ENCODE measurements around the gene STOX1.
"Not testable (repeated sequence)": the region's sequence is repeated elsewhere in the genome, so short reads cannot be mapped to it uniquely, and the experiment has no call there.

The STOX1 gene, protein sequence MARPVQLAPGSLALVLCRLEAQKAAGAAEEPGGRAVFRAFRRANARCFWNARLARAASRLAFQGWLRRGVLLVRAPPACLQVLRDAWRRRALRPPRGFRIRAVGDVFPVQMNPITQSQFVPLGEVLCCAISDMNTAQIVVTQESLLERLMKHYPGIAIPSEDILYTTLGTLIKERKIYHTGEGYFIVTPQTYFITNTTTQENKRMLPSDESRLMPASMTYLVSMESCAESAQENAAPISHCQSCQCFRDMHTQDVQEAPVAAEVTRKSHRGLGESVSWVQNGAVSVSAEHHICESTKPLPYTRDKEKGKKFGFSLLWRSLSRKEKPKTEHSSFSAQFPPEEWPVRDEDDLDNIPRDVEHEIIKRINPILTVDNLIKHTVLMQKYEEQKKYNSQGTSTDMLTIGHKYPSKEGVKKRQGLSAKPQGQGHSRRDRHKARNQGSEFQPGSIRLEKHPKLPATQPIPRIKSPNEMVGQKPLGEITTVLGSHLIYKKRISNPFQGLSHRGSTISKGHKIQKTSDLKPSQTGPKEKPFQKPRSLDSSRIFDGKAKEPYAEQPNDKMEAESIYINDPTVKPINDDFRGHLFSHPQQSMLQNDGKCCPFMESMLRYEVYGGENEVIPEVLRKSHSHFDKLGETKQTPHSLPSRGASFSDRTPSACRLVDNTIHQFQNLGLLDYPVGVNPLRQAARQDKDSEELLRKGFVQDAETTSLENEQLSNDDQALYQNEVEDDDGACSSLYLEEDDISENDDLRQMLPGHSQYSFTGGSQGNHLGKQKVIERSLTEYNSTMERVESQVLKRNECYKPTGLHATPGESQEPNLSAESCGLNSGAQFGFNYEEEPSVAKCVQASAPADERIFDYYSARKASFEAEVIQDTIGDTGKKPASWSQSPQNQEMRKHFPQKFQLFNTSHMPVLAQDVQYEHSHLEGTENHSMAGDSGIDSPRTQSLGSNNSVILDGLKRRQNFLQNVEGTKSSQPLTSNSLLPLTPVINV

DNA sequence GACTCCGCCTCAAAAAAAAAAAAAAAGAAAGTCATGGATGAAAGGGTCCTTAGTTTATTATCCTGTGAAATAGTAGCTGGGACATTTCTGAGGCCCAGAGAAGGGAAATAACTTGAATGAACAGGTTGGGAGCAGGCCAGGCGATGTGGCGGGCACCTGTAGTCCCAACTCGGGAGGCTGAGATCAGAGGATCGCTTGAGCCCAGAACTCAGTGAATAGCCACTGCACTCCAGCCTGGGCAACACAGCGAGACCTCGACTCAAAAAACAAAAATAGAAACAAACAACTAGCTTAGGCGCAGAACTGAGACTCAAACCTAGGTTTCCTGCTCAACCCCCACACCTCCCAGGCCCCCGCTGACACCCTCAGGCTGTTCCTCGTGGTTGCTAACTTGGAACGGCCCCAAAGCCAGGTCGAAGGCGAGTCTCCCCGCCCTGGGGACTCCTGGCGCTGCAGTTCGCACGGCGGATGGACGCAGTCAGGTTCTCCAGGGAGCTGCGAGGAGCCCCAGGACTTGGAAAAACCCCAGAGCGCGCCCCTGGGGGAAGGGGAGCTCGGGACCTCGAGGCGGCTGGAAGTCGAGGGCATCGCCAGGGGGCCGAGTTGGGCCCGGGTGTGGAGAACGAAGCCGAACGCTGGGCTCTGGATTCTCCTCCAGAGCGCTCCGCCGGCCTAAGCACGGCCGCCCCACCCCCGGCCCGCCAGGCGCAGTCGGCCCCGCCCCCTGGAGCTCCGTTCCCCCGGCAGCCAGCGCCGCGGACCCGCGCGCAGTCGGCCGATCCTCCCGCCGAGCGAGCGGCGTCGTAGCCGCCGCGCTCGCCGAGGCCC is at the start of gene STOX1:
TSS of gene STOX1 (plus strand) at position 768 of the 828 bp plus-strand sequence. CDS start 93 bp downstream, outside the sequence.
- DNase-seq: peak; percentile 52 to 85 (median 67)

DNA sequence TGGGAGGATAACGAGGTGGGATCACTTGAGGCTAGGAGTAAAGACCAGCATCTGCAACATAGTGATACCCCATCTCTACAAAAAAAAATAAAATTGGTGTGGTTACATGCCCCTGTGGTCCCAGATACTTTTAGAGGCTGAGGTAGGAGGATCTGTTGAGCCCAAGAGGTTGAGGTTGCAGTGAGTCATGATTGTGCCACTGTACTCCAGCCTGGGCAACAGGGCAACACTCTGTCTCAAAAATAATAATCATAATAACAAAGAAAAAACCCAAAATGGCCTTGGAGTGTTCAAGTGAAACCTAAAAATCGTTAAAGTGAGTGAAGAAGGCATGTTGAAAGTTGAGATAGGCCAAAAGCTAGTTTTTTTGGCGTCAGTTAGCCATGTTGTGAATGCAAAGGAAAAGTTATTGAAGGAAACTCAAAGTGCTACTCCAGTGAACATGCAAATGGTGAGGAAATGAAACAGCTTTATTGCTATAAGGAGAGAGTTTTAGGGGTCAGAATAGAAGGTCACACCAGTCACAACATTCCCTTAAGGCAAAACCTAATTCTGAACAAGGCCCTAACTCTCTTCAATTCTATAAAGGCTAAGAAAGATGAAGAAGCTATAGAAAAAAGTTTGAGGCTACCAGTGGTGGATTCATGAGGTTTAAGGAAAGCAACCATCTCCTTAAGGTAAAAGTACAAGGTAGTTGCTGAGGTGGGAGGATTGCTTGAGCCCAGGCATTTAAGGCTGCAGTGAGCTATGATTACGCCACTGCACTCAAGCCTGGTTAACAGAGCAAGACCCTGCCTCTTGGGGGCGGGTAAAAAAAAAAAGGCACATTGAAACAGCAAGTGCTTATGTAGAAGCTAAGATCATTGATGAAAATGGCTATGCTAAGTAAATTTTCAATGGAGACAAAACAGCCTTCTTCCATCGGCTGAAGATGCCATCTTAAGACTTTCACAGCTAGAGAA is 45.4 kb upstream of the STOX1 start:
- DNase-seq: no peak

DNA sequence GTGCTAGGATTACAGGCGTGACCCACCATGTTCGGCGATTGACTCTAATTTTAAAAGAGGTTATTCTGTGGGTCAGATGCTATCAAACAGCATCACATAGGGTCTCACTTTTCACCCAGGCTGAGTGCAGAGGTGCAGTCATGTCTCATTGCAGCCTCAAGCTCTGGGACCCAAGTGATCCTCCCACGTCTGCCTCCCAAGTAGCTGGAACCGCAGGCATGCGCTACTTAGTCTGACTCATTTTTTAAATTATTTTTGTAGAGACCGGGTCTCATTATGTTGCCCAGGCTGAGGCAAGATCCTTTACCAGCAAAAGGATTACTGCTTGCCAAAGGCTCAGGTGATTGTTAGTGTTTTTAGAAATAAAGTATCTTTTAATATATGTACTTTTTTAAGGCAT is 42.9 kb upstream of the STOX1 start:
- DNase-seq: no peak

DNA sequence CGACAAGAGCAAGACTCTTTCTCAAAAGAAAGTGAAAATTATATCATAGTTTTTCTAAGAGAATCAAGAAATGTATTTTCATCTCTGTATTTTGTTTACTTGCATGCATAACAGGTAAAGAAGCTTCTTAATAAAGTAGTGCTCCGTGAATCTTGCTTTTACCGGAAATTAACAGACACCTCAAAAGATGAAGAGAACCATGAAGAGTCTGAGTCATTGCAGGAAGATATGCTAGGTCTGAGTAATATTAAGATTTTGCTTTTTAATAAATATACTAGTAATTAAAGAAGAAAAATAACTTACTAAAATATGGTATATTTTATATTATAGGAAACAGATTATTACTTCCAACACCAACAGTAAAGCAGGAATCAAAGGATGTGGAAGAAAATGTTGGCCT is 39.5 kb upstream of the STOX1 start:
- no peak for DNase-seq

DNA sequence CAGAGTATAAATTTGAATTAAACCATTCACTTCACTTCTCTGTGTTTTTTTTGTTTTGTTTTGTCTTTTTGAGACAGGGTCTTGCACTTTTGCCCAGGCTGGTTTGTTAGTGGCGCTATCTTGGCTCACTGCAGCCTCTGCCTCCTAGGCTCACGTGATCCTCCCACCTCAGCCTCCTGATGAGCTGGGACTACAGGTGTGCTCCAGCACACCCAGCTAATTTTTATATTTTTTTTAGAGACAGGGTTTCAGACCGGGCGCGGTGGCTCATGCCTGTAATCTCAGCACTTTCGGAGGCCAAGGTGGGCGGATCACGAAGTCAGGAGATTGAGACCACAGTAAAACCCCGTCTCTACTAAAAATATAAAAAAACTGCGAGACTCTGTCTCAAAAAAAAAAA is 36.9 kb upstream of the STOX1 start:
- no peak for DNase-seq

DNA sequence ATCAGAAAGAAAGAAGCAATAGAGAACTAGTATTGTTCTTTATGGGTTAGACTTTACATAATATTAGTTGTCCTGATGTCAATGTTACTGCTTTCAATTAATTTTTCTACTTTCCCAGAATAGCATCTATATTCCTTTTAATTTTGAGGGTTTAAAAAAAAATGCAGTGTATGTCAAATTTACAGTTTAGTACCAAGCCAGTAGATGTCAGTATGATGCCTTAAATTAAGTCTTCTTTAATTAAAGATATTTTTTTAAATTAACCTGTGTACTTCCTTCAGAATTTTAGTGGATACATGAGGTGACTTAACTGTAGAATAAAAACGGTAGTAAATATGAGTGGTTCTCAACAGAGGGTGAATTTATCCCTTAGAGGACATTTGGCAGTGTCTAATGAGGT is 35.2 kb upstream of the STOX1 start:
- DNase-seq: peak in 1 of 3 donors; percentile 8

DNA sequence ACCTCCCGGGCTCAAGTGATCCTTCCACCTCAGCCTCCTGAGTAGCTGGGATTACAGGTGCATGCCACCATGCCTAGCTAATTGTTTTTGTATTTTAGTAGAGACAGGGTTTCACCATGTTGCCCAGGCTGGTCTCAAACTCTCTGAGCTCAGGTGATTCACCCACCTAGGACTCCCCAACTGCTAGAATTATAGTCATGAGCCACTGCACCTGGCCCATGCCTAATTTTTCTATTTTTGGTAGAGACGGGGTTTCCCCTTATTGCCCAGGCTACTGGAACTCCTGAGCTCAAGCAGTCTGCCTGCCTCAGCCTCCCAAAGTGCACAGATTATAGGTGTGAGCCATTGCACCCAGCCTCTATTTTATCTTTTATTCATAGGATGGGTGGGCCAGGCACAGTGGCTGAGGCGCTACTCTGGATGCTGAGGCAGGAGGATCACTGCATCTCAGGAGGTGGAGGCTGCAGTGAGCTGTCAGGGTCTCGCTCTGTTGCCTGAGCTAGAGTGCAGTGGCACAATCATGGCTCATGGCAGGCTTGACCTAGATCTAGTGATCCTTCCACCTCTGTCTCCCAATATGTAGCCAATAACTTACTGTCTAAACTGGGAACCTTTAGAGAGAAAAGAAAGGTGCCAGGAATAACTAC is 31.3 kb upstream of the STOX1 start:
- no peak for DNase-seq

DNA sequence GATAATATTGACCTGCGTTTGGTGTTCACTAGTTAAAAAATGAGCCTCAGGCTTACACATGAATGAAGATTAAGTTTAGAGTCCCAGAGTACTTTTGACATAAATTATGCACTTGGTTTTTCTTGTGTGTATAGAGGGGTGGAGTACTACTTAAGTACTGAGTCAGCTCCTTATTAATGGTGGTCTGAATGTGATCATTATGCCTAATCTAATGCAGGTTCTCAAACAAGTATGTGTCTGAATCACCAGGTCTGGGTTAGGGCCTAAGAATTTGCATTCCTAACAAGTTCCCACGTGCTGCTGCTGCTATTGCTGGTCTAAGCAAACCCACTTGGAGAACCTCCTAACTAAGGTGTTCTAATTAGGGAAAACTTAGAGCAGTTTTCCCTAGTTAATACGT is 30.7 kb upstream of the STOX1 start:
- no peak for DNase-seq

DNA sequence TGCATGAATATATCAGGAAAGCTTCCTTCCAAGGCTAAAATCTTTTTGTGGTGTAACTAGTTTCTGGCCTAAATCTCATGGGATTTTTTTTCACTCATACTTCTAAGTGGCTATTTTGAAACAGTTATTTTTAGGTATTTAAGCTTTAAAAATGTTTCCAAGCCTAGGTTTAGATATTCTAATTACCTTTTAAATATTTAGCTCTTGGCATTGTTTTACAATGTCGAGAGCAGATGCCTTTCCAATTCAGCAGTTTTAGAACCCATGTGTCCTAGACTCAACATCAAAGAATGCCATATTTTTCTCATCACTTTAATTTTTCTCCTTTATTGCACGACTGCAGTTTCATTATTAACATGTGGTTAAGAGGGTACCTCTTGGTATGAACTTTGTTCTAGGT is 27.1 kb upstream of the STOX1 start:
- no peak for DNase-seq

DNA sequence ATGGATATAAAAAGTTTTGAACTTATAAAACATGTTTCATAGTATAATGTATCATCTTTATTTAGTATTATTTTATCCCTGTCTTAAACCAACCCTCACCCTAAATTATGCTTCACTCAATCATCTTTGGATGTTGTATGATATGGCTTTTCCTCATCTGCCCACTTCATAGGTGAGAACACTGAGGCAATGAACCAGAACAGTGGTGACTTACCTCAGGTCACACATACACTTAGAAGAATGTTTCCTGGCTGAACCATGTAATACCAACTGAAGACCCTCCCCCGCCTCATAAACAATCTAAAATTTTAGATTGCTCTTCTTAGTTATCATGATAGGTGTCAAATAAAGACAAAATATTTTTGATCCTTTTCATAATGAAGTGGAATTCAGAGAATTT is 22.6 kb upstream of the STOX1 start:
- no peak for DNase-seq

DNA sequence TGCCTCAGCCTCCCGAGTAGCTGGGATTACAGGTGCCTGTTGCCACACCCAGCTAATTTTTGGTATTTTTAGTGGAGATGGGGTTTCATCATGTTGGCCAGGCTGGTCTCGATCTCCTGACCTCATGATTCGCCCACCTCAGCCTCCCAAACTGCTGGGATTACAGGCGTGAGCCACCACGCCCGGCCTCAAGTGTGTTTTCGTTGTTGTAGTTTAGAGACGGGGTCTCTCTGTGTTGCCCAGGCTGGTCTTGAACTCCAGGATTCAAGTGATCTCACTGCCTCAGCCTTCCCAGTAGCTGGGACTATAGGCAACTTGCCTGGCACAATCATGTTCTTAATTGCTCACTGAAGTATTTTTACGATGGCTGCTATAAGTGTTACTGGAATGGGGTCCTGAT is 16.5 kb upstream of the STOX1 start:
- not testable (repeated sequence) for DNase-seq

DNA sequence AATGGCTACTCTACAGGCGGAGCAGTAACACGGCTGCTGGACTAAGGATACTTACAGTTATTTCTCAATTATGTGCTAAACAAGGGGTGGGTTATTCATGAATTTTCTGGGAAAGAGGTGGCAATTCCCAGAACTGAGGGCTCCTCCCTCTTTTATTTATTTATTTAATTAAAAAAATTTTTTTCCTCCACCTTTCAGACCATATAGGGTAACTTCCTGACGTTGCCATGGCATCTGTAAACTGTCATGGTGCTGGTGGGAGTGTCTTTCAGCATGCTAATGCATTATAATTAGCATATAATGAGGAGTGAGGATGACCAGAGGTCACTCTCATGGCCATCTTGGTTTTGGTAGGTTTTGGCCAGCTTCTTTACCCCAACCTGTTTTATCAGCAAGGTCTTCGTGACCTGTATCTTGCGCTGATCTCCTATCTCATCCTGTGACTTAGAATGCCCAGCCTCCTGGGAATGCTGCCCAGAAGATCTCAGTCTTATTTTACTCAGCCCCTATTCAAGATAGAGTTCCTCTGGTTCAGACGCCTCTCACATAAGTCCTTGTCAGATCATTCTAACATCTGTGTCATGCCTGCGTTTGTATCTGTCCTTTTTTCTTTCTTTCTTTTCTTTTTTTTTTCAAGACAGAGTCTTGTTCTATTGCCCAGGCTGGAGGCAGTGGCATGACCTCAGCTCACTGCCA is 15.9 kb upstream of the STOX1 start:
- no peak for DNase-seq

DNA sequence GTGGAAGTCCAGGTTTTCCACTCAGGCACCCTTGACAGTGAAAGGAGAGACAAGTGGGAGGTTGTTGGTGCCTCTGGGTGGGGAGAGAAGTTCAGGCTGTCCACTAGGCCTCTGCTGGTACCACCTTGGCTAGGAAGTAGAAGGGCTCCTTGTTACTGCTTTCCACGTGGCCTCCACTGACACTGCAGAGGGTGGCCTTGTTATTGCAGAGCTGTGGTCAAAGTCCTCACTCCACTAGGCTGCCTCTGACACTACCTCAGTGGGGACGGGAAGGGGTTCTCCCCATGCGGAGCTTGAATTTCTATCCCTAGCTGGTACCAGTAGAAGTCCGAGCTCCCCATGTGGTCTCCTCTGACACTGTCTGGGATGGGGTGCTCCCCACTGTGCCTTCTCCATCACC is 14.9 kb upstream of the STOX1 start:
- no peak for DNase-seq

DNA sequence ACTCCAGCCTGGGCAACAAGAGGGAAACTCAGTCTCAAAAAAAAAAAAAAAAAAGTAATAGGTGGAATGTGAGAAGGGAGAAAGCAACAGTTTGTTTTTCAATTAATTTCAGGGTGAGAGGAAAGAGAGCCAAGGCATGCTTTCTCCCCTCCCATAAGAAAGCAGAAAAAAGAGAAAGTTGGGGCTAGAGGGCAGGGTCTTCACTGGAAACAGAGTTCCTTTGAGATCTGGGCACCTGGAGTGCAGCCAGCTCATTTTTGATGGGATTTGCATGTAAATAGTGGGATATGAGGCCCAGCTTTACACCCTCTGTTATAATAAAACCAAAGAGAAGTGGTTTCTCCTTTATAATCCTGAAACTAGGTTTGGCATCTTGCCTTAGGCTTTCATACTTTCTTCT is 13.8 kb upstream of the STOX1 start:
- no peak for DNase-seq

DNA sequence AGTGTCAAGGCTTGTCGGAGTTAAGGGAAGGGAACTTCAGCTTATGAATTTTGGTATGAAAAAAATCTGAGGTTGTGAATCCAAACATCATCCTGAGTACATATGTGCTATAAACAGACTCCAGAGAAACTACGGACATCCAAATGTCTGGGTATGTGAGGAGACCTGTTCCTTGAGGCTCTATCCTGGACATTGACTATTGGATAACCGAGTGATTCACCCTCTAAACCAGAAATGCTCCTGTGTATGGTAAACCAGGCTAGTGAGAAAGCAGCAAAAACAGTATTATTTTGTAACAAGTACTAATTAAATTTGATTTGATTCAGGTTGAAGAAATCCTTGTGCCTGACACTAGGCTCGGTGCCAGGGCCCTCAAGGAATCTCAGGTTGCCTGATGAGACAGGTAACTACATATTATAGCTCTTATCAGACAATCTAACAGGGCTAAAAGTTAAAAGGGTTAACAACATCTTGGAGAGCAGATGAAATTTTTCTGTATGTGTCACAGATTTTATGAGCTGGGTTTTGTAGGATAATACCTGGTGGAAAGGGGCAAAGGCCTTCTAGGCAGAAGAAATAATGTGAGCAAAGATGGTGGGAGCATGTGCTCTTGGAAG is 10.4 kb upstream of the STOX1 start:
- no peak for DNase-seq

DNA sequence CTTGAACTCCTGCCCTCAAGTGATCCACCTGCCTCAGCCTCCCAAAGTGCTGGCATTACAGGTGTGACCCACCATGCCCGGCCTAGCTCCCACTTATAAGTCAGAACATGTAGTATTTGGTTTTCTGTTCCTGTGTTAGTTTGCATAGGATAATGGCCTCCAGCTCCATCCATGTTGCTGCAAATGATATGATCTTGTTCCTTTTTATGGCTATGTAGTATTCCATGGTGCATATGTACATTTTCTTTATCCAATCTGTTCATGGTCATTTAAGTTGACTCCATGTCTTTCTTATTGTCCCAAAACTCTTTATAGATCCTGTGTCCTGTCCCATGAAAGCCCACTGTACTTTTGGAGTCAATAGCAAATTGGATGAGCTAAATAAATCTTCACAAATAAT is 7.0 kb upstream of the STOX1 start:
- DNase-seq: not testable (repeated sequence)

DNA sequence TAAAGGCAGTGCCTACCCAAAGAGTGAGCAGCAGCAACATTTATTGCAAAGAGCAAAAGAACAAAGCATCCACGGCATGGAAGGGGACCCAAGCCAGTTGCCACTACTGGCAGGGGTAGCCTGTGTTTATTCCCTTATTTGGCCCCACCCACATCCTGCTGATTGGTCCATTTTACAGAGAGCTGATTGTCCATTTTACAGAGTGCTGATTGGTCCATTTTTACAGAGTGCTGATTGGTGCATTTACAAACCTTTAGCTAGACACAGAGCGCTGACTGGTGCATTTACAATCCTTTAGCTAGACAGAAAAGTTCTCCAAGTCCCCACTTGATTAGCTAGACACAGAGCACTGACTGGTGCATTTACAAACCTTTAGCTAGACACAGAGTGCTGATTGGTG is 4.7 kb upstream of the STOX1 start:
- DNase-seq: not testable (repeated sequence)

DNA sequence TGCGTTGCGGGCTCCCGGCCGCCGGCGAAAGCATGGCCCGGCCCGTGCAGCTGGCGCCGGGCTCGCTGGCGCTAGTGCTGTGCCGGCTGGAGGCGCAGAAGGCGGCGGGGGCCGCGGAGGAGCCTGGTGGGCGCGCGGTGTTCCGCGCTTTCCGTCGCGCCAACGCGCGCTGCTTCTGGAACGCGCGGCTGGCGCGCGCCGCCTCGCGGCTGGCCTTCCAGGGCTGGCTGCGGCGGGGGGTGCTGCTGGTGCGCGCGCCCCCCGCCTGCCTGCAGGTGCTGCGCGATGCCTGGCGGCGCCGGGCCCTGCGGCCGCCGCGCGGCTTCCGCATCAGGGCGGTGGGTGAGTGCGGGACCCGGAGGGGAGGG is 245 bp downstream of the STOX1 start:
- not testable (repeated sequence) for DNase-seq

DNA sequence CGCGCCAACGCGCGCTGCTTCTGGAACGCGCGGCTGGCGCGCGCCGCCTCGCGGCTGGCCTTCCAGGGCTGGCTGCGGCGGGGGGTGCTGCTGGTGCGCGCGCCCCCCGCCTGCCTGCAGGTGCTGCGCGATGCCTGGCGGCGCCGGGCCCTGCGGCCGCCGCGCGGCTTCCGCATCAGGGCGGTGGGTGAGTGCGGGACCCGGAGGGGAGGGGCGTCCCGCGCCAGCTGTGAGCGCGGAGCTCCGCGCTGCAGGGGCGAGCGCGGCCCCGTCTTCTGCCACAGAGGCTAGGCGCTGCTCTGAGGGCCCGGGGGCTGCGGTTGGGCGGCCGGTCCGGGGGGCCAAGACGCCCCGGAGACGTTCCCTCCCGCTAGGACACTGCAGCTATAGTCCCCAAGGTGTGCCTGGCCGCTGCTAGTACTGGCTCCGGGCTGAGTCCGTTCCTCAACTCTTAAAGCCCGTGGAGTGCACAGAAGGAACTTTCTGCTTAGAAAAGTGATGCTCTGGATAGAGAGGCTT is 811 bp downstream of the STOX1 start:
- peak in 2 of 3 donors; percentile 1 to 10 for DNase-seq

DNA sequence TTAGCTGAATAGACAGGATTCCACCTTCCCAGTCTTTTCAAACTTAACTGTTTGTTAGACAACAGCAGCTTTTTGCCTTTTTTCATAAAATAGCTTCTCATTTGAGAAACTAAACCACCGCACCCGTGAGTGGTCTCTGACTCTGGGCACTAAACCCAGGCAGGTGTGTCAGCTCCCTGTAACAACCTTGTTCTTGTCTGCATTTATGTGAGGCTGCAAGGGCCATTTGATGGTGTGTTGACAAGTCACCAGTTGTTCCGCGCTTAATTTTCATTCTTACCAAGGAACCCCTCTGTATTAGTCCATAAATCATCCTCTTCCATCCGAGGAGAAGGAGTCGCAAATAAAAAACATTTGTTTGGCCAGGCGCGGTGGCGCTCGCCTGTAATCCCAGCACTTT is 1.5 kb downstream of the STOX1 start:
- DNase-seq: no peak

All from suppressor macrophage treated with lipopolysaccharide for 1 hour (primary cell).